Lower lobe of right lung (tissue), 2 donors: ENCODE measurements around the gene SERPINA4. TPM values are rescaled to one million over a fixed set of nuclear protein-coding genes. Genes with fewer than 3 reads are reported as not detected.
A peak's percentile ranks its signal among the peaks of the same experiment; 100 is the strongest.

ENCODE experiments used
- ATAC-seq, 2 donors: fragments of 200-7000 bp; cut with Tn5 transposase; one replicate each; pipeline ENCODE4 v1.9.1; 2020 to 2022; ENCODE audit warnings: mild to moderate bottlenecking in 2 of 2, moderate library complexity in 2 of 2
- DNase-seq: peaks from one replicate; pipeline ENCODE4 v3.0.0-alpha.2; 2020
- H3K27ac ChIP-seq: fragments of 200-600 bp; one replicate; pipeline ENCODE4 v1.8.0; 2022
- H3K27me3 ChIP-seq: fragments of 200-600 bp; one replicate; pipeline ENCODE4 v1.8.0; 2022; ENCODE audit warnings: low read depth
- H3K36me3 ChIP-seq: fragments of 200-600 bp; one replicate; pipeline ENCODE4 v1.8.0; 2022; ENCODE audit warnings: mild to moderate bottlenecking
- H3K4me1 ChIP-seq: fragments of 200-600 bp; one replicate; pipeline ENCODE4 v1.8.0; 2022
- H3K4me3 ChIP-seq: fragments of 200-600 bp; one replicate; pipeline ENCODE4 v1.8.0; 2022; ENCODE audit warnings: mild to moderate bottlenecking
- H3K9me3 ChIP-seq: fragments of 200-600 bp; one replicate; pipeline ENCODE4 v1.8.0; 2022
- intact Hi-C: fragments of 100-400 bp; cut with DNase I; formaldehyde crosslinking; loops from one replicate; pipeline ENCODE4 v1.11.0; 2022
- total RNA-seq: library from RNA; stranded (reverse); fragmentation: NEBNext Ultra II Directional; extraction: Animal tissue kit (Norgen Biotek cat#: 25700); gene quantifications from one replicate; pipeline ENCODE4 v1.2.1, GENCODE V29; 2021
- TF ChIP-seq, protein P1 (sequence below): fragments of 200-600 bp; IDR thresholded peaks from one replicate; pipeline ENCODE4 v1.8.0; 2022; ENCODE audit warnings: antibody characterized with exemption, mild to moderate bottlenecking
- donor health status: DM: no; HTN: yes; CAD: no; lungs with severe emphysema.

Gene SERPINA4
- total RNA-seq, 1 donor from 2014 or later, result not detected

DNA sequence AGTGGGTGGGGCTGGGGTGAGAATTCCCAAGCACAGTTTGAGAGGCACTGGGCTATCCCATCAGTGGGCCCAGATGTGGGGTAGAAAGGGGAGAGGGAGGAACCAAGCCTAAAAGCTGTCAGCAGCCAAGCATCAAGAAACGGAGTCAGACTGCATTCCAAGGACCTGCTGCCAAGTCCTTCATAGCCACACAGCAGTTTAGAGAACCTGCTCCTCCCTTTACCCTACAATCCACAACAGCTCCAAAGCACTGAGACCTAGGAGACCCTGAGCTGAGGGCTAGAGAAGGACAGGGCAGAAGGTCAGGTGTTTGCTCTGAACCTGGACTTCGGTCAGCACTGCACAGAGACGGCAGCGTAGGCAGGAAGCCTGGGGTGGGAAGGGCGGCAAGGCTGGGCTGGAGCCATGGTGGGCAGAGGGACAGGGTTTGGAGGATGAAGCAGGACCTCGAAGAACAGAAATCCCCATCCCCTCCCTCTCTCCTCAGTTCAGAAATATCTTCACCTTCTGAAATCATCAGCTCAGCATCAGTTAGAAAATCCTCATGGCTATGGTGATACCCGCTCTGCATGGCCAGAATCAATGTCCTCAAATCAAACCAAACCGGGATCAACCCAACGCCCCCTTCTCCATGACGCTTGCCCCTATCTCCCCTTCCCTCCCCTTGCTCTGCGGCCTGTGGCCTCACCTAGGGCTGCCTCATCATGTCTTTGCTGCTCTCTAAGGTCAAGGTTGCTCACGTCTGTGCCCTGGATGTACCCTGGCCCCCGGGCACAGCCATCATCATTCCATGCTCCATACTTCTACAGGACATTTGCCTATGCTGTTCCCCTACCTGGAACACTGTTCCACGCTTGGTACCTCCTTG, 12.9 kb upstream of the SERPINA4 start:
- H3K27me3 ChIP-seq, result peaks cover 7% of the 10 kb centered on the region
- ATAC-seq (peak in 1 of 2 donors; percentile 34), DNase-seq (no peak)
- H3K36me3 ChIP-seq, result no peaks in the 10 kb centered on the region
- H3K27ac ChIP-seq, result no peak overlapping the region
- H3K4me1 ChIP-seq, result no peaks in the 10 kb centered on the region
- H3K9me3 ChIP-seq, result no peaks in the 10 kb centered on the region
- intact Hi-C loops, result no loop called here
- H3K4me3 ChIP-seq, result no peak overlapping the region
- TF ChIP-seq, protein P1, sequence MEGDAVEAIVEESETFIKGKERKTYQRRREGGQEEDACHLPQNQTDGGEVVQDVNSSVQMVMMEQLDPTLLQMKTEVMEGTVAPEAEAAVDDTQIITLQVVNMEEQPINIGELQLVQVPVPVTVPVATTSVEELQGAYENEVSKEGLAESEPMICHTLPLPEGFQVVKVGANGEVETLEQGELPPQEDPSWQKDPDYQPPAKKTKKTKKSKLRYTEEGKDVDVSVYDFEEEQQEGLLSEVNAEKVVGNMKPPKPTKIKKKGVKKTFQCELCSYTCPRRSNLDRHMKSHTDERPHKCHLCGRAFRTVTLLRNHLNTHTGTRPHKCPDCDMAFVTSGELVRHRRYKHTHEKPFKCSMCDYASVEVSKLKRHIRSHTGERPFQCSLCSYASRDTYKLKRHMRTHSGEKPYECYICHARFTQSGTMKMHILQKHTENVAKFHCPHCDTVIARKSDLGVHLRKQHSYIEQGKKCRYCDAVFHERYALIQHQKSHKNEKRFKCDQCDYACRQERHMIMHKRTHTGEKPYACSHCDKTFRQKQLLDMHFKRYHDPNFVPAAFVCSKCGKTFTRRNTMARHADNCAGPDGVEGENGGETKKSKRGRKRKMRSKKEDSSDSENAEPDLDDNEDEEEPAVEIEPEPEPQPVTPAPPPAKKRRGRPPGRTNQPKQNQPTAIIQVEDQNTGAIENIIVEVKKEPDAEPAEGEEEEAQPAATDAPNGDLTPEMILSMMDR, result no peak

DNA sequence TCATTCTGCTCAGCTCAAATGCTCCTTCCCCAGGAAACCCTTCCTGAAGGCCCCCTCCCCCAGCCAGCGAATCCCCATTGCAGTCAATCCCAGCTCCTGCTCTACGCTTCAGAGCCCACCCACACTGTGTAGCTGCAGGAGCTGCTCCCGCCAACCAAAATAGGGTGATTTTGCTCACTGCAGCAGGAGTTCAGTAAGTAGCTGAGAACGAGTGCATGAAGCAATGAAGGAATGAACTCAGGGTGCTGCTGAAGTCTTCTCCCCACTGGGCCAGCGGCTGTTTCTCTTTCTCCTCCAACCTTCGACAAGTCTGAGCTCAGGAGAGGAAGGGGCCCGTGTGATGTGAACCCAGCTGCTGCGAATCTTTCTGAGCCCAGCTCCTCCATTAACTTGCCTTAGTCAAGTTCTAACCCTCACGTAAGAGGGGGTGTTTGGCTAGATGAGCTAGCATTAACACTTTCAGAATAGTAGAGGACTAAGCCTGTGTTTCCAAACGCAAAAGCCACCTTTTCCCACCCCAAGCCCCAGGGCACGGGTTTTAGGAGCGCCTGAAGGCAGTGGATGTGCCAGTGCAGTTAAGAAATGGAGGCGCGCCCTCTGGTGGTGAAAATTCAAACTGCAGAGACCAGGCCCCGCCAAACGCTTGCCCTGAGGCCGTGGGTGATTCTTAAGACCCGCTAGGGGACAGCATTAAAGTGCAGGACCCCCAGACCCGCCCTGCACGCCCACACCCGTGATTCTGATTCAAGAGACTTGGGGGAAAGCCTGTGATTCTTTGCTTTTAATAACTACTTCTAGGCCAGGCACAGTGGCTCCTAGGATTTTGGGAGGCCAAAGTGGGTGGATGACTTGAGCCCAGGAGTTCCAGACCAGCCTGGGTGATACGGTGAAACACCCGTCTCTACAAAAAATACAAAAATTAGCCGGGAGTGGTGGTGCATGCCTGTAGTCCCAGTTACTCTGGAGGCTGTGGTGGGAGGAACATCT, 11.9 kb upstream of the SERPINA4 start:
- DNase-seq (peak; percentile 70), ATAC-seq (peak; percentile 71)
- H3K36me3 ChIP-seq, result no peaks in the 10 kb centered on the region
- H3K4me3 ChIP-seq, result no peak overlapping the region
- intact Hi-C loops, result no loop called here
- no peak overlapping the region for H3K27ac ChIP-seq
- H3K9me3 ChIP-seq, result no peaks in the 10 kb centered on the region
- peaks cover 7% of the 10 kb centered on the region for H3K27me3 ChIP-seq
- H3K4me1 ChIP-seq, result no peaks in the 10 kb centered on the region
- TF ChIP-seq, protein P1, result peak; percentile 95

DNA sequence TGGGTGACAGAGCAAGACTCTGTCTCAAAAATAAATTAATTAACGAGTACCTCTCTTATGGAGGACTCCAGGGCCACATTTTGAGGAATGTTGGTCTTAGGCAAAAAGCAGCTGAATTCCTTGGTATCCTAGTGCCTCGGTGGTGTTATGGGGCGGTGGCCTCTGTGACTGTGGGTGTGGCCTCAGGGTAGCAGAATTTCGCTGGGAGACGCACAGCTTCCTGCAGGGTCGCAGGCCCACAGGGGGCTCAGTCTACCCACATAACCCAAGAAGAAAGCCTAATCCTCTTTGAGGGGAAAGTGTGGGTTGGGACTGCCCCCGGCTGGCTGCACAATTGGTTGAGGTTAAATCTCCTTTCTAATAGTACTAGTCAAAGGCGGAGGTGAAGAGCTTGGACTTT, 11.2 kb upstream of the SERPINA4 start:
- Histone ChIP-seq H3K9me3 (no peaks in the 10 kb centered on the region), H3K27me3 (peaks cover 2% of the 10 kb centered on the region), H3K4me3 (no peak overlapping the region), H3K27ac (no peak overlapping the region), H3K4me1 (no peaks in the 10 kb centered on the region), H3K36me3 (no peaks in the 10 kb centered on the region)
- intact Hi-C loops, result no loop called here
- no peak for DNase-seq
- TF ChIP-seq, protein P1, result no peak
- ATAC-seq, result no peak

DNA sequence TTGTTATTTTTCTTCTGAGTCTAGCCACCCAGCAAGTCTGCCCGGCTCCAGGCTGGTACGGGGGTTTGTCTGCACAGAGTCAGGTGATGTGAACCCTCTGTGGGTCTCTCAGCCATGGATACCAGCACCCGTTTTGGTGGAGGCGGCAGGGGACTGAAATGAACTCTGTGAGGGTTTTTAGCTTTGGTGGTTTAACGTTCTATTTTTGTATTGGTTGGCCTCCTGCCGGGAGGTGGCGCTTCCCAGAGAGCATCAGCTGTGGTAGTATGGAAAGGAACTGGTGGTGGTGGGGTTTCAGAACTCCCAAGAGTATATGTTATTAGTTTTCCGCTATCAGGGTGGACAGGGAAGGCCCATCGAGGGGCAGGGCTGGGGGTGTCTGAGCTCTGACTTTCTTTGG, 5.3 kb upstream of the SERPINA4 start:
- no peak for DNase-seq
- intact Hi-C loops, result no loop called here
- H3K9me3 ChIP-seq, result no peaks in the 10 kb centered on the region

DNA sequence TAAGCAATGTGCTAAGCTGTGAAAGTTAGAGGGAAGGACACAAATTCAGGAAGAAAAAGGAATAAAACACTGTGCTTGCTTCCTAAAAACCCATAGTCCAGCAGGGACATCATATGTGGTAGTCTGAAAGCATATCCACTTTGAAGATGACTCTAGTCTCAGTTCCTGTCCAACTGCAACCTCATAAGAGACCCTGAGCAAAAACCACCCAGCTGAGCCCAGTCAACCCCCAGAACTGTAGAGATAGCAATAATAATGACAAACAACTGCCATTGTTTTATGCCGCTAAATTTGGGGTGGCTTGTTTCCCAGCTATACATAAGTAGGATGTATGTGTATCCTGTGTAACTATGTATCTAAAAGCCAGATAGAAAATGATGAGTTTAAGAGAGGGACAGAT, 3.9 kb upstream of the SERPINA4 start:
- Histone ChIP-seq H3K36me3 (no peaks in the 10 kb centered on the region), H3K9me3 (no peaks in the 10 kb centered on the region), H3K27me3 (no peaks in the 10 kb centered on the region), H3K4me1 (no peaks in the 10 kb centered on the region), H3K27ac (no peak overlapping the region), H3K4me3 (no peak overlapping the region)
- intact Hi-C loops, result no loop called here
- no peak for ATAC-seq
- TF ChIP-seq, protein P1, result no peak
- DNase-seq, result no peak

More for the DNA sequence above, 5.3 kb upstream of the SERPINA4 start:
- ATAC-seq, result no peak
- no peaks in the 10 kb centered on the region for H3K27me3 ChIP-seq
- H3K4me3 ChIP-seq, result no peak overlapping the region
- no peak overlapping the region for H3K27ac ChIP-seq
- no peaks in the 10 kb centered on the region for H3K4me1 ChIP-seq
- H3K36me3 ChIP-seq, result no peaks in the 10 kb centered on the region
- TF ChIP-seq, protein P1, result no peak
